Measurements from ENCODE around the gene KLRG1. TPM values are rescaled to one million over a fixed set of nuclear protein-coding genes. Genes with fewer than 3 reads are reported as not detected.

The KLRG1 gene
- total RNA-seq, 2 donors from 2014 or later: 0.36 to 4.5 TPM

- Histone ChIP-seq H3K9me3 (no peaks in the 10 kb centered on the region), H3K27me3 (replicated peaks; ENCODE audit: insufficient read depth) (no peaks in the 10 kb centered on the region), H3K27ac (no peak overlapping the region), H3K4me1 (replicated peaks) (no peaks in the 10 kb centered on the region), H3K4me3 (no peak overlapping the region), H3K36me3 (no peaks in the 10 kb centered on the region)
- intact Hi-C loops (cut with DNase I): no loop called here
- no peak for TF ChIP-seq POLR2AphosphoS5 (IDR thresholded peaks at IDR 0.05)
- no peak for TF ChIP-seq POLR2A (IDR thresholded peaks at IDR 0.05)
- DNase-seq (ENCODE audit: low spot score): no peak
Measured at GRCh38 chr12:9002335-9002734, 13.0 kb downstream of the KLRG1 start.

DNA sequence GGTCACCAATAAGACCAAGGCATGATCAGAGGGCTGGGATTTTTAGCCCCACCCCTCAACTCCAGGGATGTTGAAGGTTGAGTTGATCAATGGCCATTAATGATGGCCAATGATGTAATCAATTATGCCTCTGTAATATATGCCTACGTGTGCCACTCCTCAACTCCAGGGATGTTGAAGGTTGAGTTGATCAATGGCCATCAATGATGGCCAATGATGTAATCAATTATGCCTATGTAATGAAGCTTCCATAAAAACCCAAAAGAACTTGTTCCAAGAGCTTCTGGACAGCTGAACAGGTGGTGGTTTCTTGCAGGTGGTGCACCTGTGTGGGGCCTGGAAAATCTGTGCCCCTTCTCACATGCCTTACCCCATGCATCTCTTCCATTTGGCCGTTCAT, 33.2 kb downstream of the KLRG1 start:
- no peak for DNase-seq (ENCODE audit: low spot score)
- WGBS: 81% methylated on average over 2 of the region's 2 CpGs
- TF ChIP-seq POLR2AphosphoS5 (IDR thresholded peaks at IDR 0.05) (no peak), POLR2A (IDR thresholded peaks at IDR 0.05) (no peak), CTCF (IDR thresholded peaks at IDR 0.05) (no peak)

GRCh38 chr12:9024512-9024911, 35.2 kb downstream of the KLRG1 start:
- no peaks in the 10 kb centered on the region for H3K27me3 ChIP-seq (replicated peaks; ENCODE audit: insufficient read depth)
- no peaks in the 10 kb centered on the region for H3K36me3 ChIP-seq
- DNase-seq (ENCODE audit: low spot score): no peak
- no peak overlapping the region for H3K27ac ChIP-seq
- TF ChIP-seq POLR2AphosphoS5 (IDR thresholded peaks at IDR 0.05) (no peak), CTCF (IDR thresholded peaks at IDR 0.05) (no peak), POLR2A (IDR thresholded peaks at IDR 0.05) (no peak)
- 79% methylated on average over 2 of the region's 2 CpGs for WGBS
- no peaks in the 10 kb centered on the region for H3K4me1 ChIP-seq (replicated peaks)
- H3K4me3 ChIP-seq: no peak overlapping the region
- intact Hi-C loops (cut with DNase I): no loop called here
- H3K9me3 ChIP-seq: no peaks in the 10 kb centered on the region

More for the DNA sequence above, 33.2 kb downstream of the KLRG1 start:
- intact Hi-C loops (cut with DNase I): no loop called here
- Histone ChIP-seq H3K27me3 (replicated peaks; ENCODE audit: insufficient read depth) (no peaks in the 10 kb centered on the region), H3K4me3 (no peak overlapping the region), H3K27ac (no peak overlapping the region), H3K9me3 (no peaks in the 10 kb centered on the region), H3K4me1 (replicated peaks) (no peaks in the 10 kb centered on the region), H3K36me3 (no peaks in the 10 kb centered on the region)

- 94% methylated on average over 7 of the region's 7 CpGs for WGBS
- no peaks in the 10 kb centered on the region for H3K4me1 ChIP-seq (replicated peaks)
- DNase-seq (ENCODE audit: low spot score): no peak
- no peaks in the 10 kb centered on the region for H3K36me3 ChIP-seq
- intact Hi-C loops (cut with DNase I): no loop called here
- TF ChIP-seq CTCF (IDR thresholded peaks at IDR 0.05) (no peak), POLR2AphosphoS5 (IDR thresholded peaks at IDR 0.05) (no peak), POLR2A (IDR thresholded peaks at IDR 0.05) (no peak)
- no peaks in the 10 kb centered on the region for H3K27me3 ChIP-seq (replicated peaks; ENCODE audit: insufficient read depth)
- no peak overlapping the region for H3K27ac ChIP-seq
- H3K9me3 ChIP-seq: no peaks in the 10 kb centered on the region
- no peak overlapping the region for H3K4me3 ChIP-seq
Measured at GRCh38 chr12:9027161-9028059, 38.1 kb downstream of the KLRG1 start.

DNA sequence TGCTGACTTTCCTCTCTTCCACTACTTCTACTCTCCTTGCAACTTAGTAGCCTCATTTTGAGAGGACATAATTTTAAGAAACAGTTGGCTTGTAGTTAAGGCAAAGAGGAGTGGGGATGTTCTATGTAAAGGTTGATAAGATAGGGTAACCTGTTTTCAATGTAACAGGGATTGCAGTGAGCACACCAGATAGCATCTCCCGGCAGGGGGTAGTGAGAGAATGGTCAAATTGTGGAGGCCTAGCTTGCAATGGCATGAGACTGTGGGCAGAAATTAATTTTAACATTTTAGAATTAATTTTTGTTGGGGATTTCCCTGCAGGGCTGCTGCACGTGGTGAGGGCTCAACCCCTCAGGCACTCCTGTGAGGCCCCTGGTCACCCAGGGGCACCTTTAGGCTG, 41.4 kb downstream of the KLRG1 start:
- WGBS: 66% methylated on average over 2 of the region's 2 CpGs
- TF ChIP-seq POLR2A (IDR thresholded peaks at IDR 0.05): no peak
- TF ChIP-seq POLR2AphosphoS5 (IDR thresholded peaks at IDR 0.05): no peak
- no peak for TF ChIP-seq CTCF (IDR thresholded peaks at IDR 0.05)
- no peak for DNase-seq (ENCODE audit: low spot score)
- Histone ChIP-seq H3K36me3 (no peaks in the 10 kb centered on the region), H3K4me1 (replicated peaks) (no peaks in the 10 kb centered on the region), H3K4me3 (no peak overlapping the region), H3K27ac (no peak overlapping the region), H3K9me3 (no peaks in the 10 kb centered on the region), H3K27me3 (replicated peaks; ENCODE audit: insufficient read depth) (no peaks in the 10 kb centered on the region)
- intact Hi-C loops (cut with DNase I): loop anchor here (10.0 kb wide), 1 partner anchor 76 kb away; no protein-coding TSS in a partner anchor
